Type B pancreatic cell (in vitro differentiated cells): ENCODE data around the gene E2F1. TPM values are rescaled to one million over a fixed set of nuclear protein-coding genes. Genes with fewer than 3 reads are reported as not detected.

Experiments used
- DNase-seq: peaks from one replicate; pipeline ENCODE4 v3.0.0; 2021; ENCODE audit warnings: mixed read lengths; ENCODE audit not compliant: unreplicated experiment; ENCODE audit errors: extremely low spot score
- H3K27ac Mint-ChIP-seq: 2 replicates; pipeline ENCODE4 v1.8.0; 2021; ENCODE audit warnings: mild to moderate bottlenecking, mixed read lengths
- H3K27me3 Mint-ChIP-seq: 2 replicates; pipeline ENCODE4 v1.8.0; 2021; ENCODE audit warnings: mixed read lengths
- H3K36me3 Mint-ChIP-seq: 2 replicates; pipeline ENCODE4 v1.8.0; 2021; ENCODE audit warnings: mixed read lengths
- H3K4me1 Mint-ChIP-seq: one replicate; pipeline ENCODE4 v1.8.0; 2021; ENCODE audit warnings: mixed read lengths; ENCODE audit not compliant: unreplicated experiment
- H3K4me3 Mint-ChIP-seq: 2 replicates; pipeline ENCODE4 v1.8.0; 2021; ENCODE audit warnings: mild to moderate bottlenecking, mixed read lengths
- H3K9me3 Mint-ChIP-seq: 2 replicates; pipeline ENCODE4 v1.8.0; 2021; ENCODE audit warnings: mixed read lengths
- CTCF ChIP-seq: fragments of 200-600 bp; sonication (generic); conservative IDR thresholded peaks from 2 replicates; pipeline ENCODE4 v1.5.0; 2021; ENCODE audit warnings: antibody characterized with exemption, mild to moderate bottlenecking
- total RNA-seq: library from RNA; stranded (reverse); gene quantifications from 2 replicates; pipeline ENCODE4 v1.2.1, GENCODE V29; 2021; ENCODE audit warnings: low replicate concordance

E2F1 gene
- total RNA-seq, 1 donor from 2014 or later: 32.8 TPM

GRCh38 chr20:33716498-33716897, 30.3 kb upstream of the E2F1 start:
- no peak for DNase-seq
- H3K36me3 Mint-ChIP-seq: peaks cover 3% of the 10 kb centered on the region
- H3K4me3 Mint-ChIP-seq: no peak overlapping the region
- H3K27ac Mint-ChIP-seq: no peak overlapping the region
- H3K9me3 Mint-ChIP-seq: peaks cover 5% of the 10 kb centered on the region
- no peaks in the 10 kb centered on the region for H3K27me3 Mint-ChIP-seq
- TF ChIP-seq CTCF: no peak
- H3K4me1 Mint-ChIP-seq: peaks cover 10% of the 10 kb centered on the region

GRCh38 chr20:33713865-33714367, 27.7 kb upstream of the E2F1 start:
- Mint-ChIP-seq H3K4me3 (no peak overlapping the region), H3K27me3 (no peaks in the 10 kb centered on the region), H3K9me3 (no peaks in the 10 kb centered on the region), H3K4me1 (peaks cover 6% of the 10 kb centered on the region), H3K36me3 (no peaks in the 10 kb centered on the region), H3K27ac (no peak overlapping the region)
- TF ChIP-seq CTCF: no peak
- DNase-seq: no peak

DNA sequence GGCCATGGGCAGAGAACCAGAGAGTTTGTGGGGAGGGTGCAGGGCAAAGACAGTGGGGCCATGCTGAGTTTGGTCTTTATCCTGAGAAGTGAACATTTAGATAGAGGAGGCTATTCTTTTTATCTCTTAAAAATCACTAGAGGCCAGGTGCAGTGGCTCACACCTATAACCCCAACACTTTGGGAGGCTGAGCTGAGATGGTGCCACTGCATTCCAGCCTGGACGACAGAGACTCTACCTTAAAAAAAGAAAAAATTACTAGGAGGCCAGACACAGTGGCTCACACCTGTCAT, 25.2 kb upstream of the E2F1 start:
- no peak for DNase-seq
- Mint-ChIP-seq H3K27me3 (no peaks in the 10 kb centered on the region), H3K27ac (no peak overlapping the region), H3K4me1 (peaks cover 6% of the 10 kb centered on the region), H3K9me3 (no peaks in the 10 kb centered on the region), H3K36me3 (no peaks in the 10 kb centered on the region), H3K4me3 (no peak overlapping the region)
- no peak for TF ChIP-seq CTCF

DNA sequence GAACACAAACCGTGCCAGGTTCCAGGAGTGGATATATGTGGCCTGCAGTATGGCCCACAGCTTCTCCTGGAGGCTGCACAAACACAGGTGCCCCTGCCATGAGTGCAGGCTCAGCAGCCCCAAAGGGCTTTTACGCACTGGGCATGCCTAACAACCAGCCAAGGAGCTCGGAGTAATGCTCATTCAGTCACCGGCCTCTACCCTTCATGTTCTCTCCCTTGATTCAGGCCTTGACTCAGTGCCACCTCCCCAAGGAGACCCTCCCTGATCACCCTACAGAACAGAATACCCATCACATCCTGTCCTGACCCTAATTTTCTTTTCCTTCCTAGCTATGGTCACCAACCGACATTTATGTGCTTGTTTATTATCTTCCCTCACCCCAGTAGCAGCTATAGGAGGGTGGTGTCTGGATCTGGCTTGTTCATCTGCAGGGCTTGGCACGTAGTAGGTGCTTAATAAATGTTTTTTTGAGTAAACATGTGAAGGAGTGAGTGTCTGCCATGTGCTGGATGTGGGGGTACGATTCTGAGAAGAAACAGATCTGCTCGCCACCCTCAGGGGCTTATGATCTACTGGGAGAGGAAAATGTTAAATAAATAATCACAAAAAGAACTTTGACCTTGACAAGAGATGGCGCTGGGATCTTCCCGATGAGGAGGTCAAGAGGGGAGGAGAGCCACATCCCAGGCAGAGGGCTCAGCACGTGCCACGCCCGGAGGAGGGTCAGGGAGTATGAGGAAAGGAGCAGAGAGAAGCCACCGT, 24.7 kb upstream of the E2F1 start:
- no peak for DNase-seq
- TF ChIP-seq CTCF: no peak
- no peak overlapping the region for H3K4me3 Mint-ChIP-seq
- H3K36me3 Mint-ChIP-seq: no peaks in the 10 kb centered on the region
- no peaks in the 10 kb centered on the region for H3K27me3 Mint-ChIP-seq
- H3K9me3 Mint-ChIP-seq: no peaks in the 10 kb centered on the region
- H3K27ac Mint-ChIP-seq: no peak overlapping the region
- peaks cover 6% of the 10 kb centered on the region for H3K4me1 Mint-ChIP-seq

DNA sequence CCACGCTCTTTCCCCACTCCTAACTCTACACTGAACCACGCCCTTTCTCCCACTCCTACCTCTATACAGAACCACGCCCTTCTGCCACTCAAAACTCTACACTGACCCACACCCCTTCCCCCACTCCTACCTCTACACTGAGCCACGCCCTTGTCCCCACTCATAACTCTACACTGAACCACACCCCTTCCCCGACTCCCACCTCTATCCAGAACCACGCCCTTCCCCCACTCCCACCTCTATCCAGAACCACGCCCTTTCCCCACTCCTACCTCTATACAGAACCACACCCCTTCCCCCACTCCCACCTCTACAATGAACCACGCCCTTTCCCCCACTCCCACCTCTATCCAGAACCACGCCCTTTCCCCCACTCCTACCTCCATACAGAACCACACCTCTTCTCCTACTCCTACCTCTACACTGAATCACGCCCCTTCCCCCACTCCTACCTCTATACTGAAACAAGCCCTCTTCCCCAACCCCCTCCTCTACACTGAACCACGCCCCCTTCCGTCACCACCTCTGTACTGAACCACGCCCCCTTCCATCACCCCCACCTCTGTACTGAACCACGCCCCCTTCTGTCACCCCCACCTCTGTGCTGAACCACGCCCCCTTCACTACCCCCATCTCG, 23.8 kb upstream of the E2F1 start:
- Mint-ChIP-seq H3K36me3 (no peaks in the 10 kb centered on the region), H3K27ac (no peak overlapping the region), H3K9me3 (no peaks in the 10 kb centered on the region), H3K27me3 (no peaks in the 10 kb centered on the region), H3K4me1 (peaks cover 6% of the 10 kb centered on the region), H3K4me3 (no peak overlapping the region)
- DNase-seq: no peak
- TF ChIP-seq CTCF: no peak
